Activated T-cell treated with anti-CD3 and anti-CD28 coated beads for 1 hour (primary cell): ENCODE results near the gene SNRNP70.
"Not testable (repeated sequence)": the region's sequence is repeated elsewhere in the genome, so short reads cannot be mapped to it uniquely, and the experiment has no call there.

Source experiments
- DNase-seq: peaks from one replicate; pipeline ENCODE4 v3.0.0-alpha.2; 2020; ENCODE audit warnings: low read depth

Gene SNRNP70, protein sequence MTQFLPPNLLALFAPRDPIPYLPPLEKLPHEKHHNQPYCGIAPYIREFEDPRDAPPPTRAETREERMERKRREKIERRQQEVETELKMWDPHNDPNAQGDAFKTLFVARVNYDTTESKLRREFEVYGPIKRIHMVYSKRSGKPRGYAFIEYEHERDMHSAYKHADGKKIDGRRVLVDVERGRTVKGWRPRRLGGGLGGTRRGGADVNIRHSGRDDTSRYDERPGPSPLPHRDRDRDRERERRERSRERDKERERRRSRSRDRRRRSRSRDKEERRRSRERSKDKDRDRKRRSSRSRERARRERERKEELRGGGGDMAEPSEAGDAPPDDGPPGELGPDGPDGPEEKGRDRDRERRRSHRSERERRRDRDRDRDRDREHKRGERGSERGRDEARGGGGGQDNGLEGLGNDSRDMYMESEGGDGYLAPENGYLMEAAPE

GRCh38 chr19:49085020-49085867, at the start of gene SNRNP70:
Gene SNRNP70 (plus strand): TSS chr19:49085451. CDS start chr19:49086415, 964 bp downstream.
- peak; percentile 98 for DNase-seq

GRCh38 chr19:49036815-49037214, 48.4 kb upstream of the SNRNP70 start, which contains the start of gene CGB1:
Gene CGB1 (minus strand): TSS chr19:49036895. CDS start chr19:49036711, 184 bp downstream.
- DNase-seq = not testable (repeated sequence)

DNA sequence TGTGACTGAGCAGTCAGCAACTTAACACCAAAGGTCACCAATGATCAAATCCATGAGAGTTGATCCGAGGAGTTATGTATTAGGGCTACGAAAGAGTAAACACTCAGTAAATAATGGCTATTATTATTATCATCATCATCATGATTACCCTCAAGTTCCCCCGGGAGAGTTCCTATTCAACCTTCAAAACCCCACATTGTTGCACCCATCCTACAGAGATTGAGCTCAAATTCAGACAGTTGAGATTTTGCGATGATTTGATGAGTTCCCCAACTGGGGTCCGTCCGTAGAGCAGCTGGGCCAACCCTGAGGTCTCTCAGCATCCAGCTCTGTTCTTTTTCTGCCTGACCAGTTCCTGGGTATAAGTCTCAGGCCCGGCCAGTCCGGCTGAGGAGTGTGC, 47.1 kb upstream of the SNRNP70 start:
- not testable (repeated sequence) for DNase-seq

DNA sequence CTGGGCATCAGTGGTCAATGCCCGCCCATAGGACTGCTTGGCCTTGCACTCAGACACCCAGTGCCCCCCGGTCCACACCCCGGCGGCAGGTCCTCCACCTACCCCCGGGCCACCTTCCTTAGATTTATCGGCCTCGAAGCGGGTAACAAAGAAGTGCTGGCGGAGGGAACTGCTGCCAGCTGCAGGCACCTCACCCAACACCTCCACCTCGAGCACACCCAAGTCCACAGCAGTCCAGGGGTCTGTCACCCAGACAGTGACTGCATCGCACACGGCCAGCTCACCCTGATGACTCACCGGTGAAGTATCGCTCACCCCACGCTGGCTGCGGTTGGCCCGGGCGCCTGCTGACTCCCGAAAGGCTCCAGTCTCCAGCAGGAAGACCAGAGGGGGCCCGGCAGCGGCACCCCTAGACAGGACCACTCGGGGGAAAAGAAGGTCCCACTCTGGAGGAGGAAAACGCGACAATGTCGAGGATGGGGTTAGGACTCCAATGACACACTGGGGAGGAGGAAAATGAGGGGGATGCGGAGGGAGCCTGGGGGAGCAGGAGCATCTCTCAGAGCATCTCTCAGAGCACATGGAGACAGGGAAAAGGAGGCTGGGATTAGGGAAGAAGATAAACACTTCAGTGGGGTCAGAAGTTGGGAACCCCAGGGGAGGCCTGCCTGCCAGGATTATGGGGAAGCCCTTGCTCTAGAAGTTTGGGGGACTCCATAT, 46.5 kb upstream of the SNRNP70 start:
- not testable (repeated sequence) for DNase-seq

DNA sequence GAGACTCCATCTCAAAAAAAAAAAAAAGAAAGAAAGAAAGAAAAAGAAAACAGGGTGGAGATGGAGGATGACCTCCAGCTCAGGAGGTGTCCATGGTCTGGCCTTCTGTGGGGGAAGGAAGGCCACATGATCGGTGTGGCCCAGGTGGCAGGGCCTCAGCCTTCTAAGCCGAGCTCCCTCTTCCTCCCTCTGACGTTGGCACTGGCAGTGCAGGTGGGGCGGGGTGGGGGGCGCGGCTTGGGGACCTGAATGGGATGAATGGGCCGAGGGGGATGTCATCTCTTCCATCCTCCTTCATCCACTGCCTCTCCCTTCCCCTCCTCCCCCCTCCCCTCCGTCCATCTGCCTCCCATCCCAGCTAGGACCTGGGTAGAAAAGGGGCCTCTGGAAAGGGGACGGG, 45.5 kb upstream of the SNRNP70 start:
- DNase-seq = not testable (repeated sequence)

DNA sequence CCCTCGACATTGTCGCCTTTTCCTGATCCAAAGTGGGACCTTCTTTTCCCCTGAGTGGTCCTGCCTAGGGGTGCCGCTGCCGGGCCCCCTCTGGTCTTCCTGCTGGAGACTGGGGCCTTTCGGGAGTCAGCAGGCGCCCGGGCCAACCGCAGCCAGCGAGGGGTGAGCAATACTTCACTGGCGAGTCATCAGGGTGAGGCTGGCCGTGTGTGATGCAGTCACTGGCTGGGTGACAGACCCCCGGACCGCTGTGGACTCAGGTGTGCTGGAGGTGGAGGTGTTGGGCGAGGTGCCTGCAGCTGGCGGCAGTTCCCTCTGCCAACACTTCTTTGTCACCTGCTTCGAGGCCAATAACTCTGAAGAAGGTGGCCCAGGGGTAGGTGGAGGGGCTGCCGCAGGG, 43.1 kb upstream of the SNRNP70 start:
- DNase-seq = no peak

GRCh38 chr19:49042666-49043065, 42.6 kb upstream of the SNRNP70 start:
- not testable (repeated sequence) for DNase-seq

- DNase-seq = not testable (repeated sequence)
Measured at GRCh38 chr19:49043548-49043947, 41.7 kb upstream of the SNRNP70 start, which contains the start of gene CGB5. Gene CGB5 (plus strand): TSS chr19:49043848. CDS start chr19:49044210, 362 bp downstream.

GRCh38 chr19:49049011-49049410, 36.2 kb upstream of the SNRNP70 start, which contains the start of gene CGB8:
Gene CGB8 (minus strand): TSS chr19:49049111. CDS start chr19:49048739, 372 bp downstream.
- not testable (repeated sequence) for DNase-seq

DNA sequence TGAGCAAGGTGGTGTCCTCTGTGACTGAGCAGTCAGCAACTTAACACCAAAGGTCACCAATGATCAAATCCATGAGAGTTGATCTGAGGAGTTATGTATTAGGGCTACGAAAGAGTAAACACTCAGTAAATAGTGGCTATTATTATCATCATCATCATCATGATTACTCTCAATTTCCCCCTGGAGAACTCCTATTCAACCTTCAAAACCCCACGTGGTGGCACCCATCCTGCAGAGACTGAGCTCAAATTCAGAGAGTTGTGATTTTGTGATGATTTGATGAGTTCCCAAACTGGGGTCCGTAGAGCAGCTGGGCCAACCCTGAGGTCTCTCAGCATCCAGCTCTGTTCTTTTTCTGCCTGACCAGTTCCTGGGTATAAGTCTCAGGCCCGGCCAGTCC, 35.4 kb upstream of the SNRNP70 start:
- DNase-seq = not testable (repeated sequence)

GRCh38 chr19:49050376-49051033, 34.7 kb upstream of the SNRNP70 start:
- DNase-seq = not testable (repeated sequence)

DNA sequence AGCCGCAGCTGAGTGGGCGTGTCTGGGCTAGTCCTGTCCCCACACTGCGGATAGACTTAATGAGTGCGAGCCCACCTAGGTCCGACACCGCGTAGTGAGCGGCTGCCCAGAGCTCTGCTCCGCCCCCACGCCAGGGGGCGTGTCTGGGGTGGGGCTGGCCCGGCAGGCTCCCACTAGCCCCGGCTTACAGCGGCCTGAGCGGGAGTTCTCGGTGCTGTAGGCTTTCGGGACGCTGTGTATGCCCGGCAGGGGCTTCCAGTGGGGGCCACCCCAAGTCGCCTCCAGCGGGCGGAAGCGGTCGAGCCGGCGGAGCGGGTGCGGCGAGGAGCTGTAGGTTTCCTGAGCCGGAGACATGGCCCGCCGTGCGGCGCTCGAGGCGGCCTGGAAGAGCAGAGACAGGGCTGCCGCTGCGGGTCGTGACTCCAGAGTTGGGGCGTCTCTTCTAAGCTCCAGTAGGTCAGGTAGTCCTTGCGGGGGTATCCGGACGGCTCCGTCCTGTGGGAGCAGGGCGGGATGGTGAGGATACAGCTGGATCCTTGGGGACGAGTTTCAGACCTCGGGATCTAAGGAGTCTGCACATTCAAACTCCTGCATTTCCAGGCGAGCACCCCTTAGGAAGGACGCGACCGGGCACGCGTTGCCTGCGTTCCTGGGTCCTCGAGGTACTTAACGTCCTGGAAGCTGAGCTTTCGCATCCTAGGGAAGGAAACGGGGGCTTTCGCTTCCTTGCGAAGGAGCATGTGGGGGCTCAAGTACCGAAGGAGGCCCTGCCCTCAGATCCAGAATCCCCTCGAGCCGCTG, 28.9 kb upstream of the SNRNP70 start:
- DNase-seq = peak; percentile 32

GRCh38 chr19:49056902-49057596, 28.2 kb upstream of the SNRNP70 start:
- not testable (repeated sequence) for DNase-seq

DNA sequence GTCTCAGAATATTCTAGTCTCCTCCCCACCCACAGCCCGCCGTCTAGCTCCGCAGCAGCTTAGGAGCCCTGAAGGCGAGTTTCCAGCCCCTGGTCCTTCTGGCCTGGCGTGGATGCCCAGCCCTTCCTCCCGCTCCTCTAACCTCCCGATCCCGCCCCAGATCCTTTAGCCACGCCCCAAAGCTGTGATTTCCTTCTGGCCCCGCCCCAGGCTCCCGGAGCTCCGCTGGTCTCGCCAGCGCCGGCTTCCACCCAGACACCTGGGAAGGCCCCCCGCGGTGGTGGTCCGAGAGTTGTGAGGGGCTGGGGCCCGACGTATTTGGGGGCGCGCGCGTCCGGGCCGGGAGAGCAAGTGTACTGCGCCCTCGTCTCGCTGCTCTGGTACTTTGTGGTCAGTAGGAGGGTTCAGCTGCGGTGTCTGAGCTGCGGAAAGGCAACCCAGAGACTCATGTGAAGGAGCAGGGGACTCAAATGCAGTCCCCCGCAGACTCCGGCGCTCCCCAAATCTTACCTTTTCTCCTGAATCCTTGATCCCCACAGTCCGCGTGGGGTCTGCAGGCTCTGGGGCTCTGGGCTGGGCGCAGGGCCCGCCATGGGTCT, 27.5 kb upstream of the SNRNP70 start, which contains the start of gene CGB7:
Gene CGB7, minus strand, starts transcription at position 114 of the 599 bp plus-strand sequence. CDS start 2,374 bp downstream, outside the sequence.
- DNase-seq = peak; percentile 18

DNA sequence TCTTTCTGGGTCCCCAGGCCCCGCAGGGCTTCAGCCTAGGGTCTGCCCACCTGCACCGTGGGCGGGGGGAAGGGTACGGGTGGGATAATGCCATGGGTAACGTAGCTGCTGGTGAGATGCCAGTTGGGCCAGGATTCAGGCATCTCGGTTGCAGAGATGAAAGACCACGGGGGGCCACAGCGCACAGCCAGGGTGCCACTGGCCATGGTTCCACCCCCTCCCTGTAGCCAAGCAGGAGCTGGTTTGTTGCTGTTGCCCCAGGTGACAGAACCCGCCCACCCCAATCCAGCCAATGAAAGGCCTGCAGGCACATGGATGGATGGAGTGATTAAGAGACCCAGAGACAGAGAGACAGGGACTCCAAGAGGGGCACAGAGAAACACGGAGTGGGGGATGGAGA, 26.7 kb upstream of the SNRNP70 start:
- DNase-seq = no peak

- no peak for DNase-seq
Measured at GRCh38 chr19:49059053-49059452, 26.2 kb upstream of the SNRNP70 start.

- DNase-seq = no peak
Measured at GRCh38 chr19:49061000-49061399, 24.3 kb upstream of the SNRNP70 start.

DNA sequence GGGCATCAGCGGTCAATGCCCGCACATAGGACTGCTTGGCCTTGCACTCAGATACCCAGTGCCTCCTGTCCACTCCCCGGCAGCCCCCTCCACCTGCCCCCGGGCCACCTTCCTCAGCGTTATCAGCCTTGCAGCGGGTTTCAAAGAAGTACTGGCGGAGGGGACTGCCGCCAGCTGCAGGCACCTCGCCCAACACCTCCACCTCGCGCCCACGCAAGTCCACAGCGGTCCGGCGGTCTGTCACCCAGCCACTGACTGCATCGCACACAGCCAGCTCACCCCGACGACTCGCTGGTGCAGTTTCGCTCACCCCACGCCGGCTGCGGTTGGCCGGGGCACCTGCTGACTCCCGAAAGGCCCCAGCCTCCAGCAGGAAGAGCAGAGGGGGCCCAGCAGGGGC, 23.8 kb upstream of the SNRNP70 start:
- DNase-seq = no peak

GRCh38 chr19:49064029-49064629, 21.1 kb upstream of the SNRNP70 start:
- no peak for DNase-seq
